Trophoblast cell (in vitro differentiated cells and primary cell): ENCODE results near the gene DPH6.

ENCODE experiments used
- DNase-seq, 2 donors: peaks; one replicate each; pipeline ENCODE4 v3.0.0-alpha.2; 2016
- H2AFZ ChIP-seq: 2 replicates; pipeline ENCODE4 v1.6.1; 2013; ENCODE audit warnings: low read length, moderate library complexity, mild to moderate bottlenecking; ENCODE audit not compliant: insufficient read depth, poor library complexity
- H2AK5ac ChIP-seq: 2 replicates; pipeline ENCODE4 v1.6.1; 2013; ENCODE audit warnings: mild to moderate bottlenecking, low read length
- H2BK120ac ChIP-seq: 2 replicates; pipeline ENCODE4 v1.6.1; 2013; ENCODE audit warnings: low read length, mild to moderate bottlenecking, moderate library complexity; ENCODE audit not compliant: insufficient read depth, poor library complexity
- H2BK12ac ChIP-seq: 2 replicates; pipeline ENCODE4 v1.6.1; 2013; ENCODE audit warnings: mild to moderate bottlenecking, low read length, moderate library complexity
- H2BK5ac ChIP-seq: 2 replicates; pipeline ENCODE4 v1.6.1; 2013; ENCODE audit warnings: low read length, low read depth, moderate library complexity, mild to moderate bottlenecking; ENCODE audit not compliant: poor library complexity
- H3K14ac ChIP-seq: 2 replicates; pipeline ENCODE4 v1.6.1; 2013; ENCODE audit warnings: mild to moderate bottlenecking, low read length
- H3K18ac ChIP-seq: 2 replicates; pipeline ENCODE4 v1.6.1; 2013; ENCODE audit warnings: mild to moderate bottlenecking, low read length
- H3K23ac ChIP-seq: 2 replicates; pipeline ENCODE4 v1.6.1; 2013; ENCODE audit warnings: low read length
- H3K27ac ChIP-seq: 2 replicates; pipeline ENCODE4 v1.5.1; 2013; ENCODE audit warnings: low read depth, mild to moderate bottlenecking, inconsistent platforms, low read length, moderate library complexity
- H3K27me3 ChIP-seq: 2 replicates; pipeline ENCODE4 v1.6.1; 2013; ENCODE audit warnings: inconsistent platforms, mild to moderate bottlenecking, low read length, moderate library complexity; ENCODE audit not compliant: insufficient read depth
- H3K36me3 ChIP-seq, 2 experiments: 1 replicate in 1 of 2; 2 replicates in 1 of 2; pipeline ENCODE4 v1.6.1; 2013; ENCODE audit warnings: low read length in 2 of 2, mild to moderate bottlenecking in 2 of 2, moderate library complexity in 1 of 2; ENCODE audit not compliant: insufficient read depth in 2 of 2, control insufficient read depth in 1 of 2
- H3K4ac ChIP-seq: 2 replicates; pipeline ENCODE4 v1.6.1; 2013; ENCODE audit warnings: low read depth, mild to moderate bottlenecking, low read length, moderate library complexity
- H3K4me1 ChIP-seq, 2 experiments: 1 replicate in 1 of 2; 2 replicates in 1 of 2; pipeline ENCODE4 v1.6.1; 2013; ENCODE audit warnings: low read length in 2 of 2, mild to moderate bottlenecking in 2 of 2, moderate library complexity in 1 of 2; ENCODE audit not compliant: insufficient read depth in 2 of 2, control insufficient read depth in 1 of 2
- H3K4me2 ChIP-seq: 2 replicates; pipeline ENCODE4 v1.6.1; 2013; ENCODE audit warnings: inconsistent platforms, mild to moderate bottlenecking, low read length, moderate library complexity
- H3K4me3 ChIP-seq: 2 replicates; pipeline ENCODE4 v1.5.1; 2013; ENCODE audit warnings: mild to moderate bottlenecking, low read depth, low read length, inconsistent platforms
- H3K79me1 ChIP-seq: one replicate; pipeline ENCODE4 v1.6.1; 2013; ENCODE audit warnings: low read length
- H3K79me2 ChIP-seq: 2 replicates; pipeline ENCODE4 v1.6.1; 2013; ENCODE audit warnings: low read length, mild to moderate bottlenecking; ENCODE audit not compliant: control insufficient read depth, insufficient read depth, poor library complexity
- H3K9ac ChIP-seq: 2 replicates; pipeline ENCODE4 v1.6.1; 2013; ENCODE audit warnings: mild to moderate bottlenecking, low read length
- H3K9me3 ChIP-seq: 2 replicates; pipeline ENCODE4 v1.6.1; 2013; ENCODE audit warnings: low read depth, mild to moderate bottlenecking, control low read depth, inconsistent platforms, low read length; ENCODE audit not compliant: insufficient read depth
- H4K12ac ChIP-seq: 2 replicates; pipeline ENCODE4 v1.6.1; 2013; ENCODE audit warnings: low read depth, mild to moderate bottlenecking, low read length, moderate library complexity
- H4K8ac ChIP-seq: 2 replicates; pipeline ENCODE4 v1.6.1; 2013; ENCODE audit warnings: low read depth, mild to moderate bottlenecking, low read length, moderate library complexity
- H4K91ac ChIP-seq: one replicate; pipeline ENCODE4 v1.6.1; 2013; ENCODE audit warnings: low read depth, mild to moderate bottlenecking, low read length, moderate library complexity
- WGBS: extraction: QIAGEN DNeasy Blood & Tissue Kit; methylation state at CpG from one replicate; pipeline ENCODE4 v1.1.7; 2013; ENCODE audit warnings: missing lambda C conversion rate; ENCODE audit not compliant: insufficient read length, insufficient coverage; ENCODE audit errors: extremely low coverage; 5-methylcytosine and 5-hydroxymethylcytosine counted together

The DPH6 gene

GRCh38 chr15:35455201-35455600 is 90.8 kb downstream of the DPH6 start:
- no peak overlapping the region for H4K12ac ChIP-seq
- no peak overlapping the region for H2BK12ac ChIP-seq

GRCh38 chr15:35450492-35450891 is 95.5 kb downstream of the DPH6 start:
- no peak for DNase-seq
- Histone ChIP-seq H2BK120ac (no peak overlapping the region), H3K4ac (no peak overlapping the region), H2AFZ (no peak overlapping the region), H2BK5ac (no peak overlapping the region), H3K4me1 (no peaks in the 10 kb centered on the region), H3K23ac (no peak overlapping the region), H3K18ac (no peak overlapping the region), H3K4me3 (no peak overlapping the region), H3K27ac (no peak overlapping the region), H2BK12ac (no peak overlapping the region), H3K27me3 (no peaks in the 10 kb centered on the region), H3K9ac (no peak overlapping the region), H3K79me1 (no peaks in the 10 kb centered on the region), H3K9me3 (no peaks in the 10 kb centered on the region), H4K8ac (no peak overlapping the region), H4K12ac (no peak overlapping the region), H4K91ac (no peak overlapping the region), H3K4me2 (no peak overlapping the region), H3K14ac (no peak overlapping the region), H3K79me2 (no peaks in the 10 kb centered on the region), H2AK5ac (no peak overlapping the region), H3K36me3 (no peaks in the 10 kb centered on the region)
- no CpG with 5 or more reads among the region's 1 CpG for WGBS

More at GRCh38 chr15:35455201-35455600, 90.8 kb downstream of the DPH6 start:
- Histone ChIP-seq H3K4me1 (no peaks in the 10 kb centered on the region), H4K8ac (no peak overlapping the region), H3K27ac (no peak overlapping the region), H3K9ac (no peak overlapping the region), H3K36me3 (no peaks in the 10 kb centered on the region), H2AFZ (no peak overlapping the region), H3K23ac (no peak overlapping the region), H3K4ac (no peak overlapping the region), H3K9me3 (no peaks in the 10 kb centered on the region), H3K18ac (no peak overlapping the region), H3K27me3 (no peaks in the 10 kb centered on the region), H3K79me1 (no peaks in the 10 kb centered on the region), H3K14ac (no peak overlapping the region), H2AK5ac (no peak overlapping the region), H2BK120ac (no peak overlapping the region), H3K4me3 (no peak overlapping the region), H2BK5ac (no peak overlapping the region), H3K79me2 (no peaks in the 10 kb centered on the region), H3K4me2 (no peak overlapping the region), H4K91ac (no peak overlapping the region)
- no peak for DNase-seq

- no peak overlapping the region for H3K23ac ChIP-seq
- no peak overlapping the region for H2AFZ ChIP-seq
- H2BK120ac ChIP-seq: no peak overlapping the region
- no peak overlapping the region for H3K18ac ChIP-seq
- no peak overlapping the region for H3K4ac ChIP-seq
- H3K9ac ChIP-seq: no peak overlapping the region
- H4K12ac ChIP-seq: no peak overlapping the region
- no peaks in the 10 kb centered on the region for H3K79me2 ChIP-seq
- no peak overlapping the region for H2BK12ac ChIP-seq
- H3K36me3 ChIP-seq: no peaks in the 10 kb centered on the region
- H3K27me3 ChIP-seq: no peaks in the 10 kb centered on the region
- no peak overlapping the region for H2BK5ac ChIP-seq
- H3K27ac ChIP-seq: no peak overlapping the region
- no peak overlapping the region for H3K4me2 ChIP-seq
- no peak overlapping the region for H4K8ac ChIP-seq
- H3K9me3 ChIP-seq: no peaks in the 10 kb centered on the region
- H3K79me1 ChIP-seq: no peaks in the 10 kb centered on the region
- peaks cover 0 to 2% of the 10 kb centered on the region in 2 experiments for H3K4me1 ChIP-seq
- no peak overlapping the region for H2AK5ac ChIP-seq
- no peak overlapping the region for H3K4me3 ChIP-seq
- no peak for DNase-seq
- no CpG with 5 or more reads among the region's 1 CpG for WGBS
- H4K91ac ChIP-seq: no peak overlapping the region
- H3K14ac ChIP-seq: no peak overlapping the region
Observed at GRCh38 chr15:35448294-35448693, 97.7 kb downstream of the DPH6 start.

- DNase-seq: no peak
- H3K27me3 ChIP-seq: no peaks in the 10 kb centered on the region
- peaks cover 0 to 2% of the 10 kb centered on the region in 2 experiments for H3K4me1 ChIP-seq
Observed at GRCh38 chr15:35445891-35446290, 100.1 kb downstream of the DPH6 start.

More at GRCh38 chr15:35445891-35446290, 100.1 kb downstream of the DPH6 start:
- no peak overlapping the region for H2BK12ac ChIP-seq
- H4K12ac ChIP-seq: no peak overlapping the region
- H2BK5ac ChIP-seq: no peak overlapping the region
- no peaks in the 10 kb centered on the region for H3K79me1 ChIP-seq
- no peak overlapping the region for H4K8ac ChIP-seq
- H3K9ac ChIP-seq: no peak overlapping the region
- no peaks in the 10 kb centered on the region for H3K79me2 ChIP-seq
- H2AK5ac ChIP-seq: no peak overlapping the region
- no peaks in the 10 kb centered on the region for H3K9me3 ChIP-seq
- H2AFZ ChIP-seq: no peak overlapping the region
- no CpG with 5 or more reads among the region's 4 CpGs for WGBS
- no peak overlapping the region for H4K91ac ChIP-seq
- H3K23ac ChIP-seq: no peak overlapping the region
- H3K4ac ChIP-seq: no peak overlapping the region
- H3K14ac ChIP-seq: no peak overlapping the region
- H3K36me3 ChIP-seq: no peaks in the 10 kb centered on the region
- no peak overlapping the region for H3K4me3 ChIP-seq
- no peak overlapping the region for H3K4me2 ChIP-seq
- no peak overlapping the region for H3K27ac ChIP-seq
- H3K18ac ChIP-seq: no peak overlapping the region
- H2BK120ac ChIP-seq: no peak overlapping the region
